Suprapubic skin (tissue), 4 donors: ENCODE data around the gene NKAIN4.

Experiments used
- CTCF ChIP-seq, 2 donors: fragments of 200-600 bp in 1 of 2; fragments of 450-650 bp in 1 of 2; sonication (generic) in 1 of 2; IDR thresholded peaks; one replicate each; pipeline ENCODE4 v1.5.1; 2016 to 2019; ENCODE audit warnings: antibody characterized with exemption in 2 of 2, mild to moderate bottlenecking in 1 of 2, moderate library complexity in 1 of 2
- EP300 ChIP-seq: sonication (generic); formaldehyde crosslinking; IDR thresholded peaks from one replicate; pipeline ENCODE4 v1.6.1; 2017; ENCODE audit warnings: antibody characterized with exemption
- POLR2A ChIP-seq, 2 donors: fragments of 450-650 bp; IDR thresholded peaks; one replicate each; pipeline ENCODE4 v1.6.1; 2017; ENCODE audit warnings: antibody characterized with exemption in 2 of 2, mild to moderate bottlenecking in 2 of 2, moderate library complexity in 2 of 2
- POLR2AphosphoS5 ChIP-seq, 3 donors: sonication (generic); formaldehyde crosslinking; IDR thresholded peaks; one replicate each; pipeline ENCODE4 v1.6.1; 2017; ENCODE audit warnings: antibody characterized with exemption in 3 of 3

GRCh38 chr20:63264000-63264399 is 9.7 kb upstream of the NKAIN4 start:
- TF ChIP-seq EP300 (no peak), CTCF (IDR thresholded peaks at IDR 0.05) (no peak), POLR2A (IDR thresholded peaks at IDR 0.05) (no peak), POLR2AphosphoS5 (IDR thresholded peaks at IDR 0.05) (no peak)
